Heart left ventricle (tissue), 13 donors: ENCODE measurements around the gene TENT5D.

Experiments
- CTCF ChIP-seq, 12 donors: fragments of 200-600 bp; sonication (generic) in 4 of 12; IDR thresholded peaks; one replicate each; pipeline versions ENCODE4 v1.5.0 to v1.8.0; 2018 to 2022; ENCODE audit warnings: antibody characterized with exemption in 12 of 12, mild to moderate bottlenecking in 5 of 12
- POLR2A ChIP-seq, 2 donors: fragments of 450-650 bp; IDR thresholded peaks; one replicate each; pipeline ENCODE4 v1.6.1; 2017; ENCODE audit warnings: antibody characterized with exemption in 2 of 2, mild to moderate bottlenecking in 2 of 2, moderate library complexity in 2 of 2
- donor health status: ischemic (EF 13 %, LVEDD 7.1; RV severe dilation, severe dysfunction).
- donor health status: DM: no; HTN: yes; CAD: no.
- donor health status: DM: no; HTN: no; CAD: no.
- donor health status: ischemic (EF 25% LVEDD 6.9; RV normal size, moderate dysfunction).
- donor health status: ischemic (EF 25% LVEDD 5.7; RV mildly dilated, moderate dysfunction).
- donor health status: ischemic (EF 35%, LVEDD 5.7; RV mildly dilated, moderate dysfunction).
- donor health status: nonischemic (EF 11% LVEDD 7.7; RV severe dilation, severe dysfunction).
- donor health status: DM: yes; HTN: yes; CAD: no.
- donor health status: PGD.
- donor health status: ischemic (EF 29% LVEDD 5.4; RV normal size, mild dysfunction).
- donor health status: nonischemic (EF 23%, LVEDD 6.1; RV moderate dilation, normal function).

DNA sequence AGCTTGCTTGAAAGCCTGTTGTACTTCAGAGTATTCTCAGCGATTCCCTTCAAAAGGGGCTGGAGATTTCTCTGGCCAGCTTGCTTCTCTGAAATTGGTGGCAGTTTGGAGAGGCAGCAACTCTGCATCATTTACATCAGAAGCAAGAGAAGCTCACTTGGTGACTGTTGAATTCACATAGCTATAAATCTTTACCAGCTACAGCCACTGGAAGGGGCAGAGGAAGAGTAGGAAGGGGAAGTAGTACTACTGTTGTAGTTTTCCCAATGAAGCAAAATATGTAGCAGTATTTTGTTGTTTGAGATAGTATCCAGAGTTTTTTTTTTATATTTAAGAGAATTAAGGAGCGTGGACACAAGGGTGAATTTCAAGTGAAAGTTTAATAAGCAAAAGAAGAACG, 2.8 kb downstream of the TENT5D start:
- TF ChIP-seq POLR2A (IDR thresholded peaks at IDR 0.05), result no peak
- no peak for TF ChIP-seq CTCF (IDR thresholded peaks at IDR 0.05)
